IMR-90 (cell line): ENCODE results near the gene CSRP1. TPM values are rescaled to one million over a fixed set of nuclear protein-coding genes. Genes with fewer than 3 reads are reported as not detected.

Source experiments
- ATAC-seq: fragments of 200-7000 bp; cut with Tn5 transposase; 2 replicates; pipeline ENCODE4 v1.9.1; 2020; ENCODE audit warnings: low read depth, mild to moderate bottlenecking, moderate library complexity
- BruUV-seq: library from RNA; stranded (reverse); fragments of 400-500 nt; replicated peaks from 2 replicates; lab custom pipeline; 2021; lab: Mats Ljungman, UMichigan
- CTCF ChIA-PET: fragments of 300-600 bp; formaldehyde crosslinking; extraction: SDS; loops from one replicate; lab custom pipeline; 2021; ENCODE audit warnings: antibody characterized with exemption; lab: Yijun Ruan, JAX
- POLR2A ChIA-PET: fragments of 300-600 bp; sonication (Branson Sonifier 250); formaldehyde crosslinking; loops from one replicate; lab custom pipeline; 2022; ENCODE audit warnings: antibody characterized with exemption; ENCODE audit not compliant: unreplicated experiment; lab: Charles Lee
- DNase-seq: peaks from one replicate; pipeline ENCODE4 v3.0.0; 2013
- H2AFZ ChIP-seq: replicated peaks from 2 replicates; pipeline ENCODE3; 2013; ENCODE audit warnings: low read length, mild to moderate bottlenecking; ENCODE audit not compliant: poor library complexity
- H2AK5ac ChIP-seq: 2 replicates; pipeline ENCODE4 v1.6.1; 2013; ENCODE audit warnings: low read depth, low read length, inconsistent platforms
- H2AK9ac ChIP-seq: replicated peaks from 2 replicates; pipeline ENCODE3; 2013; ENCODE audit warnings: mild to moderate bottlenecking, low read depth, low read length, moderate library complexity; ENCODE audit not compliant: poor library complexity
- H2BK120ac ChIP-seq: 2 replicates; pipeline ENCODE4 v1.6.1; 2013; ENCODE audit warnings: low read depth, low read length, inconsistent platforms
- H2BK15ac ChIP-seq: 3 replicates; pipeline ENCODE4 v1.6.1; 2013; ENCODE audit warnings: low read depth, low read length, inconsistent platforms
- H2BK20ac ChIP-seq: 2 replicates; pipeline ENCODE4 v1.6.1; 2013; ENCODE audit warnings: low read depth, mild to moderate bottlenecking, inconsistent platforms, low read length, moderate library complexity
- H2BK5ac ChIP-seq: 2 replicates; pipeline ENCODE4 v1.6.1; 2013; ENCODE audit warnings: mild to moderate bottlenecking, low read depth, low read length, inconsistent platforms; ENCODE audit not compliant: poor library complexity, severe bottlenecking
- H3K14ac ChIP-seq: replicated peaks from 2 replicates; pipeline ENCODE4 v1.6.1; 2013; ENCODE audit warnings: low read depth, low read length, inconsistent platforms
- H3K18ac ChIP-seq: 2 replicates; pipeline ENCODE4 v1.6.1; 2013; ENCODE audit warnings: low read depth, low read length, control low read depth
- H3K23ac ChIP-seq: 2 replicates; pipeline ENCODE4 v1.6.1; 2013; ENCODE audit warnings: low read depth, low read length, inconsistent platforms
- H3K27ac ChIP-seq: 2 replicates; pipeline ENCODE4 v1.5.1; 2013; ENCODE audit warnings: mild to moderate bottlenecking, control low read depth, low read length; ENCODE audit not compliant: insufficient read depth
- H3K27me3 ChIP-seq: 2 replicates; pipeline ENCODE4 v1.6.1; 2013; ENCODE audit warnings: low read length; ENCODE audit not compliant: control insufficient read depth, insufficient read depth
- H3K36me3 ChIP-seq: 2 replicates; pipeline ENCODE4 v1.6.1; 2013; ENCODE audit warnings: low read length, mixed read lengths; ENCODE audit not compliant: control insufficient read depth, insufficient read depth
- H3K4ac ChIP-seq: 2 replicates; pipeline ENCODE4 v1.6.1; 2013; ENCODE audit warnings: low read depth, low read length, inconsistent platforms
- H3K4me1 ChIP-seq: 2 replicates; pipeline ENCODE4 v1.6.1; 2013; ENCODE audit warnings: low read length, mixed read lengths; ENCODE audit not compliant: control insufficient read depth, insufficient read depth
- H3K4me2 ChIP-seq: 2 replicates; pipeline ENCODE4 v1.6.1; 2013; ENCODE audit warnings: low read depth, mild to moderate bottlenecking, control low read depth, low read length, moderate library complexity
- H3K4me3 ChIP-seq: 2 replicates; pipeline ENCODE4 v1.5.1; 2013; ENCODE audit warnings: low read depth, mild to moderate bottlenecking, control low read depth, low read length, moderate library complexity; ENCODE audit not compliant: insufficient read depth
- H3K56ac ChIP-seq: 2 replicates; pipeline ENCODE4 v1.6.1; 2013; ENCODE audit warnings: low read length, inconsistent platforms; ENCODE audit not compliant: insufficient read depth; ENCODE audit errors: extremely low read depth
- H3K79me1 ChIP-seq, 2 experiments: 2 replicates each; pipeline ENCODE4 v1.6.1; 2013; ENCODE audit warnings: low read length in 2 of 2, inconsistent platforms in 1 of 2, low read depth in 1 of 2
- H3K9ac ChIP-seq: 2 replicates; pipeline ENCODE4 v1.6.1; 2013; ENCODE audit warnings: low read depth, low read length, control low read depth
- H3K9me1 ChIP-seq: 2 replicates; pipeline ENCODE4 v1.6.1; 2013; ENCODE audit warnings: low read length, inconsistent platforms; ENCODE audit not compliant: insufficient read depth
- H3K9me3 ChIP-seq: 2 replicates; pipeline ENCODE4 v1.6.1; 2013; ENCODE audit warnings: low read length; ENCODE audit not compliant: control insufficient read depth, insufficient read depth
- H4K20me1 ChIP-seq: 2 replicates; pipeline ENCODE4 v1.6.1; 2013; ENCODE audit warnings: low read length, inconsistent platforms; ENCODE audit not compliant: insufficient read depth
- H4K5ac ChIP-seq: 2 replicates; pipeline ENCODE4 v1.6.1; 2013; ENCODE audit warnings: mild to moderate bottlenecking, low read depth, low read length, control low read depth
- H4K8ac ChIP-seq, 2 experiments: 2 replicates each; pipeline ENCODE4 v1.6.1; 2013; ENCODE audit warnings: low read depth in 2 of 2, low read length in 2 of 2, control low read depth in 1 of 2, inconsistent platforms in 1 of 2
- H4K91ac ChIP-seq: 2 replicates; pipeline ENCODE4 v1.6.1; 2013; ENCODE audit warnings: low read depth, low read length, inconsistent platforms; ENCODE audit not compliant: insufficient read depth
- CEBPB ChIP-seq: IDR thresholded peaks from 2 replicates; pipeline ENCODE4 v1.6.1; 2012; ENCODE audit warnings: low read depth, low read length, improper control_type of control experiment
- CTCF ChIP-seq: conservative IDR thresholded peaks from 2 replicates; pipeline ENCODE4 v1.5.1; 2012; ENCODE audit warnings: mild to moderate bottlenecking, low read depth, low read length, improper control_type of control experiment
- ELK1 ChIP-seq: fragments of 150-350 bp; IDR thresholded peaks from 2 replicates; pipeline ENCODE4 v1.6.1; 2016; ENCODE audit warnings: low read depth, mild to moderate bottlenecking, low read length, moderate library complexity, borderline replicate concordance
- FOS ChIP-seq: fragments of 150-350 bp; IDR thresholded peaks from 2 replicates; pipeline ENCODE4 v1.6.1; 2016; ENCODE audit warnings: low read depth, low read length
- MAFK ChIP-seq: IDR thresholded peaks from 2 replicates; pipeline ENCODE4 v1.6.1; 2012; ENCODE audit warnings: low read depth, low read length, improper control_type of control experiment
- MAZ ChIP-seq: IDR thresholded peaks from 2 replicates; pipeline ENCODE4 v1.6.1; 2012; ENCODE audit warnings: low read depth, mild to moderate bottlenecking, low read length, improper control_type of control experiment, moderate library complexity, borderline replicate concordance
- MXI1 ChIP-seq: IDR thresholded peaks from 2 replicates; pipeline ENCODE4 v1.6.1; 2012; ENCODE audit warnings: low read depth, mild to moderate bottlenecking, low read length, moderate library complexity, borderline replicate concordance
- NFE2L2 ChIP-seq: fragments of 150-350 bp; IDR thresholded peaks from 2 replicates; pipeline ENCODE4 v1.6.1; 2016; ENCODE audit warnings: low read depth, mild to moderate bottlenecking, low read length
- POLR2A ChIP-seq: IDR thresholded peaks from 2 replicates; pipeline ENCODE4 v1.6.1; 2012; ENCODE audit warnings: mild to moderate bottlenecking, low read depth, low read length
- RAD21 ChIP-seq: IDR thresholded peaks from 2 replicates; pipeline ENCODE4 v1.6.1; 2012; ENCODE audit warnings: low read length, improper control_type of control experiment
- RCOR1 ChIP-seq: IDR thresholded peaks from 2 replicates; pipeline ENCODE4 v1.6.1; 2012; ENCODE audit warnings: mild to moderate bottlenecking, low read length, improper control_type of control experiment; ENCODE audit not compliant: insufficient replicate concordance
- RFX5 ChIP-seq: IDR thresholded peaks from 2 replicates; pipeline ENCODE4 v1.8.0; 2012; ENCODE audit warnings: low read depth, mild to moderate bottlenecking, low read length, moderate library complexity
- SMC3 ChIP-seq: fragments of 150-350 bp; IDR thresholded peaks from 2 replicates; pipeline ENCODE4 v1.6.1; 2016; ENCODE audit warnings: low read depth, mild to moderate bottlenecking, antibody characterized with exemption, low read length, moderate library complexity
- USF2 ChIP-seq: fragments of 150-350 bp; IDR thresholded peaks from 2 replicates; pipeline ENCODE4 v1.6.1; 2017; ENCODE audit warnings: mild to moderate bottlenecking, antibody characterized with exemption, low read length, low read depth
- WGBS, 2 experiments: methylation state at CpG; one replicate each; pipeline versions ENCODE4 v1.1.5 to v1.1.7; 2013; ENCODE audit warnings: missing lambda C conversion rate in 2 of 2; ENCODE audit not compliant: insufficient read length in 1 of 2; ENCODE audit errors: extremely low coverage in 2 of 2; 5-methylcytosine and 5-hydroxymethylcytosine counted together
- dilution Hi-C: fragments of 300-500 bp; cut with HindIII; formaldehyde crosslinking; loops from one replicate; pipeline ENCODE4 v1.14.3; 2018; ENCODE audit warnings: low sequenced_read_pairs; ENCODE audit not compliant: unreplicated experiment
- in situ Hi-C: fragments of 300-500 bp; cut with MboI; formaldehyde crosslinking; loops from 3 replicates; pipeline ENCODE4 v1.14.3; 2019; ENCODE audit warnings: low sequenced_read_pairs, inconsistent platforms, mixed read lengths
- intact Hi-C: fragments of 100-400 bp; cut with micrococcal nuclease; formaldehyde crosslinking; loops from 2 replicates; pipeline ENCODE4 v1.10.0; 2022
- polyA plus RNA-seq, 3 experiments: library from polyadenylated mRNA; depleted of rRNA; stranded (reverse); fragments of >200 nt; gene quantifications; 2 replicates each; pipeline ENCODE4 v1.2.3, GENCODE V29; 2012; ENCODE audit warnings: low replicate concordance in 1 of 3
- total RNA-seq: library from RNA; depleted of rRNA; stranded (reverse); fragments of >200 nt; gene quantifications from 2 replicates; pipeline ENCODE4 v1.2.3, GENCODE V29; 2012

CSRP1 gene
- total and polyA plus RNA-seq, 2 of the 4 experiments (the other 2 are of a cell fraction): 1,037 to 1,498 TPM

- WGBS, 2 experiments: 16% methylated on average over 12 of the region's 35 CpGs; no CpG with 5 or more reads in 1 of the 2 experiments
- no peak overlapping the region for H3K18ac ChIP-seq
- peak overlapping the region; percentile 79 for H2AK9ac ChIP-seq
- no peak overlapping the region for H4K91ac ChIP-seq
- peak; percentile 73 for DNase-seq
- H2AFZ ChIP-seq: peak overlapping the region; percentile 25
- peaks cover 15 to 29% of the 10 kb centered on the region in 2 experiments; a peak in 3 of 4 replicates for H3K79me1 ChIP-seq
- H3K56ac ChIP-seq: no peak overlapping the region
- intact Hi-C loops (loop anchor here (1.0 to 5.0 kb wide), 2 partner anchors 31 to 45 kb away; no protein-coding TSS in a partner anchor), dilution Hi-C loops (no loop called here), in situ Hi-C loops (no loop called here)
- no TSS peak for BruUV-seq
- no peak overlapping the region for H3K27ac ChIP-seq
- H4K5ac ChIP-seq: no peak overlapping the region
- no peak overlapping the region for H3K23ac ChIP-seq
- H3K4me2 ChIP-seq: no peak overlapping the region
- peak overlapping the region; percentile 3; the same call in 1 of the 2 replicates for H3K4ac ChIP-seq
- peaks cover 14% of the 10 kb centered on the region for H3K4me1 ChIP-seq
- H2BK15ac ChIP-seq: no peak overlapping the region
- H3K9me3 ChIP-seq: no peaks in the 10 kb centered on the region
- H3K4me3 ChIP-seq: no peak overlapping the region
- no peaks in the 10 kb centered on the region for H3K27me3 ChIP-seq
- H4K20me1 ChIP-seq: peaks cover 25% of the 10 kb centered on the region
- H2BK120ac ChIP-seq: no peak overlapping the region; the same call in 1 of the 2 replicates
- TF ChIP-seq RAD21 (peak; percentile 90), RCOR1 (no peak), FOS (no peak), MAFK (no peak), CTCF (peak; percentile 86), MXI1 (no peak), POLR2A (no peak), RFX5 (no peak), NFE2L2 (no peak), CEBPB (no peak), USF2 (no peak), MAZ (peak; percentile 60; the same call in 1 of the 2 replicates), ELK1 (no peak), SMC3 (peak; percentile 78)
- CTCF ChIA-PET: interaction anchor here (0.6 to 6.0 kb wide), 10 partner anchors 13 to 1474 kb away, joined by 3 to 103 read pairs (median 6); partner anchors contain the start of gene PHLDA3
- ATAC-seq: peak; percentile 68
- H3K14ac ChIP-seq: no peak overlapping the region
- H3K9me1 ChIP-seq: 0 out of 2 replicates have a peak, but pooled peaks cover 5% of the 10 kb centered on the region
- peak overlapping the region in 1 of 2 experiments; percentile 36; a peak in 1 of 4 replicates for H4K8ac ChIP-seq
- no peak overlapping the region for H2BK20ac ChIP-seq
- H2BK5ac ChIP-seq: no peak overlapping the region
- POLR2A ChIA-PET: interaction anchor here (1.4 kb wide), 1 partner anchor 13 kb away, joined by 7 read pairs; the partner anchor contains the start of gene PHLDA3
- no peak overlapping the region for H2AK5ac ChIP-seq
- no peak overlapping the region for H3K9ac ChIP-seq
- H3K36me3 ChIP-seq: peaks cover 39% of the 10 kb centered on the region
These were observed 25.0 kb downstream of the CSRP1 start for GRCh38 chr1:201481761-201482493.
